HepG2 (cell line): ENCODE measurements around the gene ZMYM3. TPM values are rescaled to one million over a fixed set of nuclear protein-coding genes. Genes with fewer than 3 reads are reported as not detected.

Source experiments
- BORCS8-MEF2B ChIP-seq: sonication (generic); formaldehyde crosslinking; IDR thresholded peaks from 2 replicates; pipeline ENCODE4 v1.8.0; 2022; ENCODE audit warnings: mild to moderate bottlenecking, missing genetic modification reagents
- CENPBD1 ChIP-seq: sonication (generic); formaldehyde crosslinking; IDR thresholded peaks from 2 replicates; pipeline ENCODE4 v1.8.0; 2022; ENCODE audit warnings: missing genetic modification reagents, low read depth, mild to moderate bottlenecking, borderline replicate concordance
- CHCHD3 ChIP-seq: sonication (generic); formaldehyde crosslinking; IDR thresholded peaks from 2 replicates; pipeline ENCODE4 v1.8.0; 2022; ENCODE audit warnings: mild to moderate bottlenecking, missing genetic modification reagents, moderate library complexity
- EP300 ChIP-seq, 3 experiments: sonication (generic) in 1 of 3; formaldehyde crosslinking in 1 of 3; IDR thresholded peaks; 2 replicates each; pipeline versions ENCODE4 v1.5.1 to v1.6.1; 2011 to 2020; ENCODE audit warnings: low read depth in 2 of 3, low read length in 2 of 3, borderline replicate concordance in 1 of 3, improper control_type of control experiment in 1 of 3, mild to moderate bottlenecking in 1 of 3, missing genetic modification reagents in 1 of 3, moderate library complexity in 1 of 3
- GTF3A ChIP-seq: sonication (generic); formaldehyde crosslinking; conservative IDR thresholded peaks from 2 replicates; pipeline ENCODE4 v1.4.0; 2020; ENCODE audit warnings: mild to moderate bottlenecking, missing genetic modification reagents
- HMG20A ChIP-seq: IDR thresholded peaks from 2 replicates; pipeline ENCODE4 v1.6.1; 2016; ENCODE audit warnings: borderline replicate concordance
- LBX2 ChIP-seq: sonication (generic); formaldehyde crosslinking; IDR thresholded peaks from 2 replicates; pipeline ENCODE4 v1.5.0; 2020; ENCODE audit warnings: missing genetic modification reagents, mild to moderate bottlenecking, borderline replicate concordance
- MED1 ChIP-seq: sonication (generic); formaldehyde crosslinking; IDR thresholded peaks from 2 replicates; pipeline ENCODE4 v1.4.0; 2020; ENCODE audit warnings: missing genetic modification reagents
- MIER2 ChIP-seq: IDR thresholded peaks from 2 replicates; pipeline ENCODE4 v1.6.1; 2016; ENCODE audit warnings: missing biosample characterization, missing genetic modification reagents
- RFX1 ChIP-seq: fragments of 450-650 bp; IDR thresholded peaks from 2 replicates; pipeline ENCODE4 v1.6.1; 2017
- ZBTB2 ChIP-seq: sonication (generic); formaldehyde crosslinking; IDR thresholded peaks from 2 replicates; pipeline ENCODE4 v1.8.0; 2022; ENCODE audit warnings: low read depth, missing genetic modification reagents
- ZNF354B ChIP-seq: sonication (generic); formaldehyde crosslinking; IDR thresholded peaks from 2 replicates; pipeline ENCODE4 v1.8.0; 2022; ENCODE audit warnings: mild to moderate bottlenecking, missing genetic modification reagents
- ZNF407 ChIP-seq: sonication (generic); formaldehyde crosslinking; IDR thresholded peaks from one replicate; pipeline ENCODE4 v1.5.1; 2020; ENCODE audit warnings: mild to moderate bottlenecking, missing genetic modification reagents; ENCODE audit errors: not compliant biosample characterization
- ZNF567 ChIP-seq: sonication (generic); formaldehyde crosslinking; IDR thresholded peaks from 2 replicates; pipeline ENCODE4 v1.8.1; 2023; ENCODE audit warnings: mild to moderate bottlenecking, missing genetic modification reagents, borderline replicate concordance
- ZNF576 ChIP-seq: sonication (generic); formaldehyde crosslinking; IDR thresholded peaks from 2 replicates; pipeline ENCODE4 v1.4.0; 2020; ENCODE audit warnings: mild to moderate bottlenecking, missing genetic modification reagents
- ZNF598 ChIP-seq: sonication (generic); formaldehyde crosslinking; IDR thresholded peaks from 2 replicates; pipeline ENCODE4 v1.5.1; 2020; ENCODE audit warnings: mild to moderate bottlenecking, missing genetic modification reagents, borderline replicate concordance
- ZNF709 ChIP-seq: sonication (generic); formaldehyde crosslinking; IDR thresholded peaks from 2 replicates; pipeline ENCODE4 v1.5.0; 2020; ENCODE audit warnings: mild to moderate bottlenecking, missing genetic modification reagents
- ZSCAN12 ChIP-seq: sonication (generic); formaldehyde crosslinking; IDR thresholded peaks from 2 replicates; pipeline ENCODE4 v1.9.0; 2021; ENCODE audit warnings: mild to moderate bottlenecking, missing genetic modification reagents
- polyA plus RNA-seq, 8 experiments: library from polyadenylated mRNA; depleted of rRNA in 3 of 8; stranded (reverse) in 7 of 8; unstranded in 1 of 8; fragments of >200 nt; fragmentation: Illumina TruSeq in 4 of 8; extraction: Trizol in 4 of 8; gene quantifications; 2 replicates each; pipeline versions ENCODE4 v1.2.1 to v1.2.3, GENCODE V29; 2011 to 2016; ENCODE audit warnings: low read depth in 4 of 8, missing spikeins in 1 of 8, mixed read lengths in 1 of 8; ENCODE audit not compliant: insufficient read depth in 1 of 8
- total RNA-seq, 5 experiments: library from RNA; depleted of rRNA; stranded (reverse); fragments of >200 nt; fragmentation: Illumina TruSeq; extraction: Trizol; gene quantifications; 2 replicates each; pipeline ENCODE4 v1.2.3, GENCODE V29; 2016; ENCODE audit warnings: low read depth in 1 of 5

The ZMYM3 gene
- total and polyA plus RNA-seq, 2 of the 13 experiments (the other 11 are each of a cell fraction or from before 2014, with no cell fraction given): 26.4 to 35.4 TPM

GRCh38 chrX:71254092-71254963, at the start of gene ZMYM3 (continued):
- TF ChIP-seq CENPBD1 (CRISPR knock-in tag) (no peak), ZNF407 (CRISPR knock-in tag) (no peak), MED1 (CRISPR knock-in tag) (peak; percentile 39), ZNF567 (CRISPR knock-in tag) (no peak), ZBTB2 (CRISPR knock-in tag) (no peak), HMG20A (CRISPR knock-in tag) (no peak), ZNF354B (CRISPR knock-in tag) (no peak), EP300 (IDR thresholded peaks at IDR 0.05; ENCODE audit: low read depth in 2 of 2, low read length in 2 of 2) (no peak), EP300 (CRISPR knock-in tag; IDR thresholded peaks at IDR 0.05; ENCODE audit: borderline replicate concordance) (no peak), ZNF709 (no peak), LBX2 (no peak), GTF3A (CRISPR knock-in tag) (no peak), RFX1 (no peak), ZSCAN12 (CRISPR knock-in tag) (no peak), ZNF576 (no peak), BORCS8-MEF2B (CRISPR knock-in tag) (no peak), ZNF598 (no peak), CHCHD3 (no peak), MIER2 (CRISPR knock-in tag) (no peak)
